GM21390 (cell line): ENCODE data around the gene SLC36A3.
"Not testable (repeated sequence)": the region's sequence is repeated elsewhere in the genome, so short reads cannot be mapped to it uniquely, and the experiment has no call there.

Experiments used
- ATAC-seq: cut with Tn5 transposase; IDR thresholded peaks from one replicate; pipeline ENCODE4 v1.9.1; 2021; ENCODE audit not compliant: unreplicated experiment

SLC36A3 gene

GRCh38 chr5:151303666-151304065, at the start of gene SLC36A3:
Gene SLC36A3 (minus strand): TSS chr5:151303766. CDS start chr5:151303354, 412 bp downstream.
- ATAC-seq, result no peak

GRCh38 chr5:151351671-151352070, 48.1 kb upstream of the SLC36A3 start:
- no peak for ATAC-seq

- no peak for ATAC-seq
Observed at GRCh38 chr5:151348789-151349188, 45.2 kb upstream of the SLC36A3 start.

- ATAC-seq, result no peak
Observed at GRCh38 chr5:151347369-151347768, 43.8 kb upstream of the SLC36A3 start, which contains the start of gene SLC36A2. Gene SLC36A2 (minus strand): TSS chr5:151347559. CDS start chr5:151347460, 99 bp downstream.

GRCh38 chr5:151345808-151346478, 42.4 kb upstream of the SLC36A3 start:
- no peak for ATAC-seq

GRCh38 chr5:151345187-151345807, 41.7 kb upstream of the SLC36A3 start:
- ATAC-seq, result no peak

GRCh38 chr5:151344088-151344487, 40.5 kb upstream of the SLC36A3 start:
- no peak for ATAC-seq

GRCh38 chr5:151340004-151340403, 36.4 kb upstream of the SLC36A3 start:
- ATAC-seq, result no peak

- no peak for ATAC-seq
Observed at GRCh38 chr5:151338734-151339133, 35.2 kb upstream of the SLC36A3 start.

- ATAC-seq, result no peak
Observed at GRCh38 chr5:151332857-151333256, 29.3 kb upstream of the SLC36A3 start.

- no peak for ATAC-seq
Observed at GRCh38 chr5:151328734-151329133, 25.2 kb upstream of the SLC36A3 start.

GRCh38 chr5:151327585-151327984, 24.0 kb upstream of the SLC36A3 start:
- no peak for ATAC-seq

GRCh38 chr5:151326266-151326665, 22.7 kb upstream of the SLC36A3 start:
- ATAC-seq, result no peak

GRCh38 chr5:151320481-151320880, 16.9 kb upstream of the SLC36A3 start:
- no peak for ATAC-seq

GRCh38 chr5:151318850-151319732, 15.5 kb upstream of the SLC36A3 start:
- ATAC-seq, result peak; percentile 63

GRCh38 chr5:151317871-151318270, 14.3 kb upstream of the SLC36A3 start:
- no peak for ATAC-seq

GRCh38 chr5:151315998-151316597, 12.5 kb upstream of the SLC36A3 start:
- peak; percentile 83 for ATAC-seq

- ATAC-seq, result no peak
Observed at GRCh38 chr5:151313357-151313756, 9.8 kb upstream of the SLC36A3 start.

- no peak for ATAC-seq
Observed at GRCh38 chr5:151312756-151313324, 9.3 kb upstream of the SLC36A3 start.

- ATAC-seq, result no peak
Observed at GRCh38 chr5:151310932-151311331, 7.4 kb upstream of the SLC36A3 start.

GRCh38 chr5:151309821-151310220, 6.3 kb upstream of the SLC36A3 start:
- ATAC-seq, result not testable (repeated sequence)
